Astrocyte (in vitro differentiated cells and primary cell): ENCODE results near the gene CRACR2A. TPM values are rescaled to one million over a fixed set of nuclear protein-coding genes. Genes with fewer than 3 reads are reported as not detected.

Source experiments
- DNase-seq: peaks from one replicate; pipeline ENCODE4 v3.0.0-alpha.2; 2010; ENCODE audit warnings: low read depth
- FAIRE-seq: peaks from 2 replicates; lab custom pipeline; 2011; peaks lifted over from hg19 to GRCh38; lab: Jason Lieb, UNC
- H2AFZ ChIP-seq: 2 replicates; pipeline ENCODE4 v1.6.0; 2012; ENCODE audit warnings: low read depth, low read length, inconsistent platforms
- H3K27ac ChIP-seq: 2 replicates; pipeline ENCODE4 v1.5.1; 2011; ENCODE audit warnings: low read depth, low read length, inconsistent platforms
- H3K27me3 ChIP-seq: 2 replicates; pipeline ENCODE4 v1.6.0; 2011; ENCODE audit warnings: low read length, inconsistent platforms; ENCODE audit not compliant: insufficient read depth
- H3K36me3 ChIP-seq: 2 replicates; pipeline ENCODE4 v1.5.1; 2011; ENCODE audit warnings: low read length, inconsistent platforms; ENCODE audit not compliant: insufficient read depth
- H3K4me1 ChIP-seq: 2 replicates; pipeline ENCODE4 v1.5.1; 2011; ENCODE audit warnings: low read length, inconsistent platforms; ENCODE audit not compliant: insufficient read depth
- H3K4me2 ChIP-seq: 2 replicates; pipeline ENCODE4 v1.6.0; 2012; ENCODE audit warnings: low read length, inconsistent platforms
- H3K4me3 ChIP-seq: 2 replicates; pipeline ENCODE4 v1.5.1; 2011; ENCODE audit warnings: low read depth, mild to moderate bottlenecking, low read length, inconsistent platforms; ENCODE audit not compliant: insufficient read depth
- H3K79me2 ChIP-seq: 2 replicates; pipeline ENCODE4 v1.6.0; 2012; ENCODE audit warnings: mild to moderate bottlenecking, low read length, inconsistent platforms; ENCODE audit not compliant: insufficient read depth
- H3K9ac ChIP-seq: 2 replicates; pipeline ENCODE4 v1.6.0; 2012; ENCODE audit warnings: mild to moderate bottlenecking, low read length, inconsistent platforms
- H3K9me3 ChIP-seq: 2 replicates; pipeline ENCODE4 v1.5.1; 2012; ENCODE audit warnings: low read depth, mild to moderate bottlenecking, low read length, inconsistent platforms; ENCODE audit not compliant: insufficient read depth
- H4K20me1 ChIP-seq: 2 replicates; pipeline ENCODE4 v1.6.0; 2012; ENCODE audit warnings: low read length, inconsistent platforms; ENCODE audit not compliant: insufficient read depth
- H3K27ac Mint-ChIP-seq: one replicate; pipeline ENCODE4 v1.8.0; 2021; ENCODE audit warnings: mild to moderate bottlenecking, mixed read lengths; ENCODE audit not compliant: unreplicated experiment
- H3K27me3 Mint-ChIP-seq: one replicate; pipeline ENCODE4 v1.8.0; 2021; ENCODE audit warnings: low read depth, mixed read lengths; ENCODE audit not compliant: unreplicated experiment
- H3K36me3 Mint-ChIP-seq: one replicate; pipeline ENCODE4 v1.8.0; 2021; ENCODE audit warnings: low read depth, mixed read lengths; ENCODE audit not compliant: unreplicated experiment
- H3K4me1 Mint-ChIP-seq: one replicate; pipeline ENCODE4 v1.8.0; 2021; ENCODE audit warnings: low read depth, mixed read lengths; ENCODE audit not compliant: unreplicated experiment
- H3K4me3 Mint-ChIP-seq: one replicate; pipeline ENCODE4 v1.8.0; 2021; ENCODE audit warnings: mild to moderate bottlenecking, moderate library complexity, mixed read lengths; ENCODE audit not compliant: unreplicated experiment
- H3K9me3 Mint-ChIP-seq: one replicate; pipeline ENCODE4 v1.8.0; 2021; ENCODE audit warnings: mild to moderate bottlenecking, mixed read lengths; ENCODE audit not compliant: unreplicated experiment
- CTCF ChIP-seq: IDR thresholded peaks from 2 replicates; pipeline ENCODE4 v1.5.1; 2011; ENCODE audit warnings: low read depth, mild to moderate bottlenecking, inconsistent platforms, low read length, moderate library complexity; ENCODE audit not compliant: insufficient read depth
- EZH2 ChIP-seq: IDR thresholded peaks from 2 replicates; pipeline ENCODE4 v1.6.1; 2012; ENCODE audit warnings: mild to moderate bottlenecking, low read length, inconsistent platforms; ENCODE audit not compliant: insufficient read depth
- total RNA-seq: library from RNA; stranded (reverse); gene quantifications from 2 replicates; pipeline ENCODE4 v1.2.1, GENCODE V29; 2021

CRACR2A gene
- total RNA-seq, 1 donor from 2014 or later, result 1.5 TPM

- no peak overlapping the region for H2AFZ ChIP-seq
- H3K27ac ChIP-seq, result no peak overlapping the region
- no peaks in the 10 kb centered on the region for H3K9me3 Mint-ChIP-seq
- H3K79me2 ChIP-seq, result no peaks in the 10 kb centered on the region
- no peaks in the 10 kb centered on the region for H3K36me3 ChIP-seq
- no peaks in the 10 kb centered on the region for H3K4me1 ChIP-seq
- H4K20me1 ChIP-seq, result no peaks in the 10 kb centered on the region
- H3K27me3 Mint-ChIP-seq, result peaks cover 40% of the 10 kb centered on the region
- H3K4me1 Mint-ChIP-seq, result peaks cover 3% of the 10 kb centered on the region
- no peak overlapping the region for H3K4me2 ChIP-seq
- no peak overlapping the region for H3K4me3 ChIP-seq
- no peaks in the 10 kb centered on the region for H3K9me3 ChIP-seq
- H3K4me3 Mint-ChIP-seq, result no peak overlapping the region
- H3K27me3 ChIP-seq, result no peaks in the 10 kb centered on the region
- TF ChIP-seq CTCF, result no peak
- TF ChIP-seq EZH2, result no peak
- H3K9ac ChIP-seq, result no peak overlapping the region
- H3K36me3 Mint-ChIP-seq, result no peaks in the 10 kb centered on the region
- no peak overlapping the region for H3K27ac Mint-ChIP-seq
- FAIRE-seq (no peak), DNase-seq (no peak)
These were observed 140.8 kb downstream of the CRACR2A start for GRCh38 chr12:3611860-3612703.

- DNase-seq (no peak), FAIRE-seq (no peak)
- Histone ChIP-seq H3K27ac (no peak overlapping the region), H3K27me3 (peaks cover 6% of the 10 kb centered on the region), H3K4me1 (no peaks in the 10 kb centered on the region), H3K79me2 (no peaks in the 10 kb centered on the region), H3K9me3 (no peaks in the 10 kb centered on the region), H3K36me3 (no peaks in the 10 kb centered on the region), H2AFZ (no peak overlapping the region), H3K4me3 (no peak overlapping the region), H3K9ac (no peak overlapping the region), H3K4me2 (no peak overlapping the region), H4K20me1 (no peaks in the 10 kb centered on the region)
- TF ChIP-seq EZH2 (no peak), CTCF (no peak)
- Mint-ChIP-seq H3K9me3 (no peaks in the 10 kb centered on the region), H3K4me3 (no peak overlapping the region), H3K27me3 (peaks cover 44% of the 10 kb centered on the region), H3K36me3 (no peaks in the 10 kb centered on the region), H3K4me1 (peaks cover 9% of the 10 kb centered on the region), H3K27ac (no peak overlapping the region)
These were observed 145.1 kb downstream of the CRACR2A start for GRCh38 chr12:3607821-3608220.

GRCh38 chr12:3607039-3607720 lies 145.7 kb downstream of the CRACR2A start:
- Mint-ChIP-seq H3K4me3 (no peak overlapping the region), H3K4me1 (peaks cover 9% of the 10 kb centered on the region), H3K36me3 (no peaks in the 10 kb centered on the region), H3K27ac (no peak overlapping the region), H3K9me3 (no peaks in the 10 kb centered on the region), H3K27me3 (peaks cover 45% of the 10 kb centered on the region)
- no peak overlapping the region for H3K27ac ChIP-seq
- H3K4me1 ChIP-seq, result no peaks in the 10 kb centered on the region
- no peak for FAIRE-seq
- H3K4me3 ChIP-seq, result no peak overlapping the region
- H3K79me2 ChIP-seq, result no peaks in the 10 kb centered on the region
- no peak overlapping the region for H3K9ac ChIP-seq
- H3K27me3 ChIP-seq, result peaks cover 6% of the 10 kb centered on the region
- no peak for DNase-seq
- H2AFZ ChIP-seq, result no peak overlapping the region
- no peaks in the 10 kb centered on the region for H3K36me3 ChIP-seq
- H3K9me3 ChIP-seq, result no peaks in the 10 kb centered on the region
- H4K20me1 ChIP-seq, result no peaks in the 10 kb centered on the region
- TF ChIP-seq CTCF (no peak), EZH2 (no peak)
- H3K4me2 ChIP-seq, result no peak overlapping the region
